Astrocyte (in vitro differentiated cells and primary cell): ENCODE data around the gene ADAMTS17. TPM values are rescaled to one million over a fixed set of nuclear protein-coding genes. Genes with fewer than 3 reads are reported as not detected.
A peak's percentile ranks its signal among the peaks of the same experiment; 100 is the strongest.
"Not testable (repeated sequence)": the region's sequence is repeated elsewhere in the genome, so short reads cannot be mapped to it uniquely, and the experiment has no call there.

Source experiments
- DNase-seq: peaks from one replicate; pipeline ENCODE4 v3.0.0-alpha.2; 2010; ENCODE audit warnings: low read depth
- FAIRE-seq: peaks from 2 replicates; lab custom pipeline; 2011; peaks lifted over from hg19 to GRCh38; lab: Jason Lieb, UNC
- H2AFZ ChIP-seq: 2 replicates; pipeline ENCODE4 v1.6.0; 2012; ENCODE audit warnings: low read depth, low read length, inconsistent platforms
- H3K27ac ChIP-seq: 2 replicates; pipeline ENCODE4 v1.5.1; 2011; ENCODE audit warnings: low read depth, low read length, inconsistent platforms
- H3K27me3 ChIP-seq: 2 replicates; pipeline ENCODE4 v1.6.0; 2011; ENCODE audit warnings: low read length, inconsistent platforms; ENCODE audit not compliant: insufficient read depth
- H3K36me3 ChIP-seq: 2 replicates; pipeline ENCODE4 v1.5.1; 2011; ENCODE audit warnings: low read length, inconsistent platforms; ENCODE audit not compliant: insufficient read depth
- H3K4me1 ChIP-seq: 2 replicates; pipeline ENCODE4 v1.5.1; 2011; ENCODE audit warnings: low read length, inconsistent platforms; ENCODE audit not compliant: insufficient read depth
- H3K4me2 ChIP-seq: 2 replicates; pipeline ENCODE4 v1.6.0; 2012; ENCODE audit warnings: low read length, inconsistent platforms
- H3K4me3 ChIP-seq: 2 replicates; pipeline ENCODE4 v1.5.1; 2011; ENCODE audit warnings: low read depth, mild to moderate bottlenecking, low read length, inconsistent platforms; ENCODE audit not compliant: insufficient read depth
- H3K79me2 ChIP-seq: 2 replicates; pipeline ENCODE4 v1.6.0; 2012; ENCODE audit warnings: mild to moderate bottlenecking, low read length, inconsistent platforms; ENCODE audit not compliant: insufficient read depth
- H3K9ac ChIP-seq: 2 replicates; pipeline ENCODE4 v1.6.0; 2012; ENCODE audit warnings: mild to moderate bottlenecking, low read length, inconsistent platforms
- H3K9me3 ChIP-seq: 2 replicates; pipeline ENCODE4 v1.5.1; 2012; ENCODE audit warnings: low read depth, mild to moderate bottlenecking, low read length, inconsistent platforms; ENCODE audit not compliant: insufficient read depth
- H4K20me1 ChIP-seq: 2 replicates; pipeline ENCODE4 v1.6.0; 2012; ENCODE audit warnings: low read length, inconsistent platforms; ENCODE audit not compliant: insufficient read depth
- H3K27ac Mint-ChIP-seq: one replicate; pipeline ENCODE4 v1.8.0; 2021; ENCODE audit warnings: mild to moderate bottlenecking, mixed read lengths; ENCODE audit not compliant: unreplicated experiment
- H3K27me3 Mint-ChIP-seq: one replicate; pipeline ENCODE4 v1.8.0; 2021; ENCODE audit warnings: low read depth, mixed read lengths; ENCODE audit not compliant: unreplicated experiment
- H3K36me3 Mint-ChIP-seq: one replicate; pipeline ENCODE4 v1.8.0; 2021; ENCODE audit warnings: low read depth, mixed read lengths; ENCODE audit not compliant: unreplicated experiment
- H3K4me1 Mint-ChIP-seq: one replicate; pipeline ENCODE4 v1.8.0; 2021; ENCODE audit warnings: low read depth, mixed read lengths; ENCODE audit not compliant: unreplicated experiment
- H3K4me3 Mint-ChIP-seq: one replicate; pipeline ENCODE4 v1.8.0; 2021; ENCODE audit warnings: mild to moderate bottlenecking, moderate library complexity, mixed read lengths; ENCODE audit not compliant: unreplicated experiment
- H3K9me3 Mint-ChIP-seq: one replicate; pipeline ENCODE4 v1.8.0; 2021; ENCODE audit warnings: mild to moderate bottlenecking, mixed read lengths; ENCODE audit not compliant: unreplicated experiment
- CTCF ChIP-seq: IDR thresholded peaks from 2 replicates; pipeline ENCODE4 v1.5.1; 2011; ENCODE audit warnings: low read depth, mild to moderate bottlenecking, inconsistent platforms, low read length, moderate library complexity; ENCODE audit not compliant: insufficient read depth
- EZH2 ChIP-seq: IDR thresholded peaks from 2 replicates; pipeline ENCODE4 v1.6.1; 2012; ENCODE audit warnings: mild to moderate bottlenecking, low read length, inconsistent platforms; ENCODE audit not compliant: insufficient read depth
- total RNA-seq: library from RNA; stranded (reverse); gene quantifications from 2 replicates; pipeline ENCODE4 v1.2.1, GENCODE V29; 2021

The ADAMTS17 gene
- total RNA-seq, 1 donor from 2014 or later = 0.27 TPM

- Histone ChIP-seq H3K4me2 (peak overlapping the region; percentile 86), H2AFZ (peak overlapping the region; percentile 97), H4K20me1 (no peaks in the 10 kb centered on the region), H3K4me1 (peaks cover 10% of the 10 kb centered on the region), H3K27ac (no peak overlapping the region), H3K9ac (peak overlapping the region; percentile 58), H3K79me2 (no peaks in the 10 kb centered on the region), H3K27me3 (peaks cover 2% of the 10 kb centered on the region), H3K36me3 (no peaks in the 10 kb centered on the region), H3K4me3 (peak overlapping the region; percentile 53), H3K9me3 (no peaks in the 10 kb centered on the region)
- peaks cover 35% of the 10 kb centered on the region for H3K27me3 Mint-ChIP-seq
- H3K4me3 Mint-ChIP-seq = peak overlapping the region; percentile 82
- H3K4me1 Mint-ChIP-seq = peaks cover 1% of the 10 kb centered on the region
- DNase-seq (peak; percentile 55), FAIRE-seq (no peak)
- peak overlapping the region; percentile 26 for H3K27ac Mint-ChIP-seq
- peaks cover under 1% of the 10 kb centered on the region for H3K9me3 Mint-ChIP-seq
- H3K36me3 Mint-ChIP-seq = no peaks in the 10 kb centered on the region
- no peak for TF ChIP-seq EZH2
- TF ChIP-seq CTCF = peak; percentile 15
Observed at GRCh38 chr15:99928429-99928981, 413.3 kb downstream of the ADAMTS17 start.

- not testable (repeated sequence) for H3K4me3 Mint-ChIP-seq, H3K9me3 Mint-ChIP-seq, H3K4me1 Mint-ChIP-seq, H3K36me3 ChIP-seq, H3K4me3 ChIP-seq, H3K9ac ChIP-seq, H3K9me3 ChIP-seq, H3K36me3 Mint-ChIP-seq, H3K79me2 ChIP-seq, H3K4me2 ChIP-seq, H3K27me3 ChIP-seq, H3K4me1 ChIP-seq, H4K20me1 ChIP-seq, H3K27ac ChIP-seq, H2AFZ ChIP-seq, H3K27ac Mint-ChIP-seq, FAIRE-seq, DNase-seq
- H3K27me3 Mint-ChIP-seq = peaks cover 26% of the 10 kb centered on the region
Observed at GRCh38 chr15:99926532-99926931, 415.2 kb downstream of the ADAMTS17 start.

- no peak overlapping the region for H3K9ac ChIP-seq
- Mint-ChIP-seq H3K4me1 (no peaks in the 10 kb centered on the region), H3K27me3 (peaks cover 25% of the 10 kb centered on the region)
Observed at GRCh38 chr15:99925661-99926461, 415.9 kb downstream of the ADAMTS17 start.

More at GRCh38 chr15:99925661-99926461, 415.9 kb downstream of the ADAMTS17 start:
- TF ChIP-seq CTCF (no peak), EZH2 (no peak)
- H3K27ac ChIP-seq = no peak overlapping the region
- Mint-ChIP-seq H3K9me3 (no peaks in the 10 kb centered on the region), H3K27ac (peak overlapping the region; percentile 27), H3K4me3 (peak overlapping the region; percentile 75), H3K36me3 (no peaks in the 10 kb centered on the region)
- peak overlapping the region; percentile 33 for H3K4me3 ChIP-seq
- peaks cover 5% of the 10 kb centered on the region for H3K4me1 ChIP-seq
- H2AFZ ChIP-seq = peak overlapping the region; percentile 26
- peak; percentile 4 for DNase-seq
- peak overlapping the region; percentile 48 for H3K4me2 ChIP-seq
- H3K27me3 ChIP-seq = peaks cover 15% of the 10 kb centered on the region
- H3K36me3 ChIP-seq = no peaks in the 10 kb centered on the region
- no peaks in the 10 kb centered on the region for H3K79me2 ChIP-seq
- no peaks in the 10 kb centered on the region for H3K9me3 ChIP-seq
- no peak for FAIRE-seq
- H4K20me1 ChIP-seq = no peaks in the 10 kb centered on the region
